ENCODE measurements around the gene RIPOR3.
"Not testable (repeated sequence)": the region's sequence is repeated elsewhere in the genome, so short reads cannot be mapped to it uniquely, and the experiment has no call there.

Gene RIPOR3

GRCh38 chr20:50628853-50629669, 62.3 kb downstream of the RIPOR3 start:
- no peak for DNase-seq (ENCODE audit: low spot score)
- TF ChIP-seq CTCF (IDR thresholded peaks at IDR 0.05; ENCODE audit: extremely low read depth, insufficient read depth, missing control alignments), result no peak
- in situ Hi-C loops (cut with MboI; ENCODE audit: low pct_unique_long_range_greater_than_20kb, low sequenced_read_pairs, unreplicated experiment), result no loop called here

- no peak for DNase-seq (ENCODE audit: low spot score)
- in situ Hi-C loops (cut with MboI; ENCODE audit: low pct_unique_long_range_greater_than_20kb, low sequenced_read_pairs, unreplicated experiment), result no loop called here
Measured at GRCh38 chr20:50628332-50628731, 63.0 kb downstream of the RIPOR3 start.

GRCh38 chr20:50627747-50628146, 63.6 kb downstream of the RIPOR3 start:
- no peak for DNase-seq (ENCODE audit: low spot score)
- in situ Hi-C loops (cut with MboI; ENCODE audit: low pct_unique_long_range_greater_than_20kb, low sequenced_read_pairs, unreplicated experiment), result no loop called here
- no peak for TF ChIP-seq CTCF (IDR thresholded peaks at IDR 0.05; ENCODE audit: extremely low read depth, insufficient read depth, missing control alignments)

More at GRCh38 chr20:50628332-50628731, 63.0 kb downstream of the RIPOR3 start:
- TF ChIP-seq CTCF (IDR thresholded peaks at IDR 0.05; ENCODE audit: extremely low read depth, insufficient read depth, missing control alignments), result no peak

GRCh38 chr20:50625986-50626677, 65.2 kb downstream of the RIPOR3 start:
- in situ Hi-C loops (cut with MboI; ENCODE audit: low pct_unique_long_range_greater_than_20kb, low sequenced_read_pairs, unreplicated experiment), result no loop called here
- no peak for DNase-seq (ENCODE audit: low spot score)
- TF ChIP-seq CTCF (IDR thresholded peaks at IDR 0.05; ENCODE audit: extremely low read depth, insufficient read depth, missing control alignments), result peak; percentile 49

- DNase-seq (ENCODE audit: low spot score), result no peak
- in situ Hi-C loops (cut with MboI; ENCODE audit: low pct_unique_long_range_greater_than_20kb, low sequenced_read_pairs, unreplicated experiment), result no loop called here
- no peak for TF ChIP-seq CTCF (IDR thresholded peaks at IDR 0.05; ENCODE audit: extremely low read depth, insufficient read depth, missing control alignments)
Measured at GRCh38 chr20:50624351-50625016, 66.9 kb downstream of the RIPOR3 start.

- in situ Hi-C loops (cut with MboI; ENCODE audit: low pct_unique_long_range_greater_than_20kb, low sequenced_read_pairs, unreplicated experiment), result no loop called here
Measured at GRCh38 chr20:50621068-50621665, 70.2 kb downstream of the RIPOR3 start.

GRCh38 chr20:50620459-50620858, 70.9 kb downstream of the RIPOR3 start:
- DNase-seq (ENCODE audit: low spot score); in situ Hi-C loops (cut with MboI; ENCODE audit: low pct_unique_long_range_greater_than_20kb, low sequenced_read_pairs, unreplicated experiment): not testable (repeated sequence)

More at GRCh38 chr20:50621068-50621665, 70.2 kb downstream of the RIPOR3 start:
- no peak for DNase-seq (ENCODE audit: low spot score)
- no peak for TF ChIP-seq CTCF (IDR thresholded peaks at IDR 0.05; ENCODE audit: extremely low read depth, insufficient read depth, missing control alignments)

Data from GM13977 (cell line).